Left colon (tissue), 2 donors: ENCODE results near the gene OST4. TPM values are rescaled to one million over a fixed set of nuclear protein-coding genes. Genes with fewer than 3 reads are reported as not detected.

Experiments used
- total RNA-seq, 2 donors: library from RNA; stranded (reverse); fragmentation: NEBNext Ultra II Directional; extraction: Animal tissue kit (Norgen Biotek cat#: 25700); gene quantifications; one replicate each; pipeline ENCODE4 v1.2.1, GENCODE V29; 2021
- donor health status: DM: no; HTN: no; CAD: no.
- donor health status: DM: yes; HTN: yes; CAD: no.

The OST4 gene
- total RNA-seq, 2 donors from 2014 or later: 243 to 278 TPM

Other genes with a start within 250 kb of the OST4 start
- gene DPYSL5, start 223.5 kb downstream of the OST4 start, total RNA-seq: under 1 TPM in 1 of 2 donors, not detected in 1; 0.11 TPM
- gene MAPRE3, start 101.0 kb downstream of the OST4 start, total RNA-seq: 10 to 100 TPM; 27.9 to 31.4 TPM
- 10 to 100 TPM; 70.2 to 89.7 TPM for gene TMEM214, start 38.7 kb downstream of the OST4 start, total RNA-seq
- gene AGBL5, start 20.0 kb downstream of the OST4 start, total RNA-seq: 10 to 100 TPM; 14.7 to 16.1 TPM
- gene EMILIN1, start 7.0 kb upstream of the OST4 start, total RNA-seq: 10 to 100 TPM in 1 of 2 donors, 1 to 10 TPM in 1; 8.4 to 41.6 TPM
- gene KHK, start 15.1 kb upstream of the OST4 start, total RNA-seq: 10 to 100 TPM in 1 of 2 donors, 1 to 10 TPM in 1; 8.8 to 13.4 TPM
- 1 to 10 TPM in 1 of 2 donors, under 1 TPM in 1; 0.53 to 3.8 TPM for gene CGREF1, start 47.5 kb upstream of the OST4 start, total RNA-seq
- gene ABHD1, start 52.2 kb upstream of the OST4 start, total RNA-seq: under 1 TPM in 1 of 2 donors, not detected in 1; 0.34 TPM
- gene PREB, start 63.0 kb upstream of the OST4 start, total RNA-seq: 10 to 100 TPM; 40.8 to 44.7 TPM
- gene PRR30, start 67.8 kb upstream of the OST4 start, total RNA-seq: not detected
- gene TCF23, start 77.3 kb upstream of the OST4 start, total RNA-seq: not detected
- 10 to 100 TPM; 75.3 to 98.2 TPM for gene ATRAID, start 140.4 kb upstream of the OST4 start, total RNA-seq
- gene SLC5A6, start 140.6 kb upstream of the OST4 start, total RNA-seq: 10 to 100 TPM; 20.6 to 30.5 TPM
- gene CAD, start 145.7 kb upstream of the OST4 start, total RNA-seq: 10 to 100 TPM; 13.9 to 23.7 TPM
- gene SLC30A3, start 191.4 kb upstream of the OST4 start, total RNA-seq: not detected
- gene DNAJC5G, start 203.8 kb upstream of the OST4 start, total RNA-seq: not detected
- under 1 TPM in 1 of 2 donors, not detected in 1; 0.14 TPM for gene TRIM54, start 210.8 kb upstream of the OST4 start, total RNA-seq
- gene UCN, start 236.8 kb upstream of the OST4 start, total RNA-seq: under 1 TPM; 0.52 to 0.56 TPM